Hematopoietic multipotent progenitor cell treated with erythropoietin and hydrocortisone succinate and interleukin-3 and kit ligand, for 6 days (in vitro differentiated cells): ENCODE data around the gene HSD17B7.
"Not testable (repeated sequence)": the region's sequence is repeated elsewhere in the genome, so short reads cannot be mapped to it uniquely, and the experiment has no call there.

Source experiments
- DNase-seq: peaks from one replicate; pipeline ENCODE4 v3.0.0-alpha.2; 2015

The HSD17B7 gene

DNA sequence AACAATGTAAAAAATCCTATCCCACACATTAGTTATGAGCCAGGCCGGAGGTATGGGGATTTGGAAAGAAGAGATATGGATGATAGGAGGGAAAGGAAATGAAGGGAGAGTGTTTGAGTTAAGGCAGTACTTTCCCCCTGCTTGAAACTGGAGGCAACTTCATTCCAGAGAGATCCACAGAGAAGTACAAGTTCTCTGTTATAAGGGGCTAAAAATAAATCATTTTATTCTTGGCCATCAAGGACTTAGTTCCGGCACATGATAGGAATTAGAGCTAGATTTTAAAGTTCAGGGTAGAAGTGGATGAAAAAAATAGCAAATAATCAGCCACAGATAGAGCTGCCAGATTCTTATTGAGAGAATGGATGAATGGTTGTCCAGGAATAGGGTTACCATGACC lies 27.6 kb downstream of the HSD17B7 start:
- not testable (repeated sequence) for DNase-seq

DNA sequence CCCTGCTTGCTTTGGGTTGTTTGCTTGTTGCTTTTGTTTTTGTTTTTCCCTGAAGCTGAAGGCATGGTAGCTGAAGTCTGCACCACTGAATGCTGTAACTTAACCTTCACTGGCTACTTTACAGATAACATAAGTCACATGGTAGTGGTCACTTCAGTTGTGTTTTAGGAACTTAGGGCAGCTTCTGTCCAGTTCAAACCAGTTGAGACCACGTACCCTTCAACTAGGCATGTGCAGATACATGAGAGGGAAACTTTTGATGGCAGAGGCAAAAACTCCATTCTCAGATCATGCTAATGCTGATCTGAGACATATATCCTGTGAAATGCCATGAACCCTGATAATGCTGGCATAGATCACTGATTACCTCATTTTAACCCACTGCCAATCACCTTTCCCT lies 28.2 kb downstream of the HSD17B7 start:
- DNase-seq = not testable (repeated sequence)

DNA sequence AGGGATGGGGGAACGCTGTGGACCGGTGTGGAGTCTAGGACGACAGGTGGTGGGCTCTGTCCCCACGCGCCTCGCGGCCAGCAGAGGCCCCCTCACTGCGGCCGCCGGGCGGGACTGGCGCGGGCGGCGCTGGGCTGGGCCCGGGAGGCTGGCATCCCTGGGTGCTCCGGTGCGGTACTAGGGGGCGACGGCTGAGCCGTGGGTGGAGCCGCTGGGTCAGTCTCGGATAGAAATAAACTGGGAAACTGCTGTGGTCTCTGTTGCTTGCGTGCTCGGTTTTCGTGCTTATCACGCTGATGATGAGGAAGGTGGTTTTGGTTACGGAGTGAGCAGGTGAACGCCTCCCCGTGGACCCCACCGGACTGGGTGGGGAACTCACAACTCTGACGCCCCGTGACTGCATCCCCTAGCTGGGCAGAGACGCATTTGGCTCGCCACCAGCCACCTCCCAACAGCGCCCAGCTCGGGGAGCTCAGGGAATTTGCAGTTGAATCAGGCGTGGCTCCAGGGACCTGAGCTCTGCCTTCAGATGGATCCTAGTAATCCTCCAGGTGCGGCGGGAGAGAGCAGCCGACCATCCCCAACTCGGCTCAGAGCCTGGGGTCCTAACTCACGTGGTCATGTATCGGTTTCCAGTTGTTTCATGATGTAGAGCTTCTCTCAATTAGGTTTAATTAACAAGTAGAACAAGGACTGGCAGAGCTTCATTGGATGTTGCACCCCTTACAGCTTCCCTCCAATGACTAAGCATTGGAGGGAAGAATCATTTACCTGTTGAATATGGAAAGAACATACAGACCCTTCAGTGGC lies 32.1 kb downstream of the HSD17B7 start:
- DNase-seq = no peak

DNA sequence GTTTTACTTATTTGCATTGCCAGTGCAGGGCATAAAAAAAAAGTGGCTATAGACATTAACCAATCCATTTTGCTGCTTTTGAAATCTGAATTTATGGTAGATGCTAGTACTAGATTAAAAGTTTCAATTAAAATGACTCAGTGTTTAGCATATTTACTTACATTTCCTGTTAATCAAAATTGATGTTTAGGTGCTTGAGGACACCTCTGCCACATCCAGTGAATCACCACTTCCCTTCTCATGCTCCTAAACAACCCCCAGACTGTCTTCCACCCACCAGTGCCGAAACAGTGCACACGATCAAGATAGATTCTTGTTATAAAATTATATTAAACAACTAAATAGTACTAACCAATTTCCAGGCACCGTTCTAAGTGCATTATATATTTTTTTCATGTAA lies 32.7 kb downstream of the HSD17B7 start:
- DNase-seq = no peak

DNA sequence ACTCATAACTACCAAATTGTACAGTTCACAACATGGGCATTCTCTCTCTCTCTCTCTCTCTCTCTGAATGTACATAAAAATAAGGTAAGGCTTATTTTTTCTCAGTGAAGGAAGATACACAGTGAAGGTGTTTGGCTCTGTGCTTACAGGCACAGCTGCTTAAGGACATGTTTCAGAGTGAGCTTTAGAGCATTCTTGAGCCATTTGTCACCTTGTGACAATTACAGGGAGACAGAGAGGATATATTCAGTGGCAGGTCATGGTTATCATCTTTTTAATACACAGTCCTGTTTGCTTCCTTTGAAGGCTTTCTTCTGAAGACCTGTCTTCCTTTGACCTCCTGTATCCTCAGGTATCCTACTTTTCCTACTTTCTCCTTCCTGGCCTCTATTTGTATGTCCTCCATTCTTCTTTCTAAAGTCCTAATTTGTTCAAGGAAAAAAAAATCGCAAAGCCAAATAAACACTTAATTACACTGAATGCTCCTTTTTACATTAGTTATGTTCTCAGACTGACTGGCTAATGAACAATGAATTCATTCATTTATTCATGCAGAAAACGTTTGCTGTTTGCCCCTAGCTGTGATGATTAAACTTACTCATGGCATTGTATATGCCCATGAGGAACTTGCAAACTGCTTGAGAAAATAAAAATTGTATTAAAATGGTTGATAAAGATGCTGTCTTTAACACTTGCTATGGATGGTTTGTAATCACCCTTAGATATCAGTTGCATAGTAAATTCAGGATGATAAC lies 33.4 kb downstream of the HSD17B7 start:
- DNase-seq = no peak

DNA sequence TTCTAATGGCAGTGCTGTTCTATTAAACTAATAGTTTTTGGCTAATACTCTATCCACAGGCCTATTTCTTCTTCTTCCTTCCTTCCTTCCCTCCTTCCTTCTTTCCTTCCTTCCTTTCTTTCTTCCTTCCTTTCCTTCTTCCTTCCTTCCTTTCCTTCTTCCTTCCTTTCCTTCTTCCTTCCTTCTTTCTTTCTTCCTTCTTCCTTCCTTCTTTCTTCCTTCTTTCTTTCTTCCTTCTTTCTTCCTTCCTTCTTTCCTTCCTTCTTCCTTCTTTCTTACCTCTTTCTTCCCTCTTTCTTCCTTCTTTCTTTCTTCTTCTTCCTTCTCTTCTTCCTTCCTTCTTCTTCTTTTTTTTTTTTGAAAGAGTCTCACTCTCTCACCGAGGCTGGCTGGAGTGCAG lies 38.8 kb downstream of the HSD17B7 start:
- no peak for DNase-seq

DNA sequence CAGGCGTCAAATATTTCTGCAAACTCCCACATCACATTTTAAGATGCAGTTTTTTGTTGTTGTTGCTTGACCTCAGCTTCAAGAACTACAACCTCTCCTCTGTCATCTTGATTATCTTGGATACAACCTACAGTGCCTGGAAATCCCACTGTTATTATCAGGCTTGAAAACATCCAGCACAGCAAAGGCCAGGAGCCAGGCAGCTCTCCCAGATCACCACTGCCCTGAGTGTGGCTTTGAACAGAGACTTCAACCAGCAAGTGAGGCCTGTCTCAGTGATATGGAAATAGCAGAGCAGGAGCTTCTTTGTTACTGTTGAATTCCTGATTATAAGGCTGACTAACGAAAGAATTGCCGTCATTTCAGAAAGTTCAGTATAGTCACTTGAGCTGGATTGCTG lies 42.0 kb downstream of the HSD17B7 start:
- DNase-seq = no peak

DNA sequence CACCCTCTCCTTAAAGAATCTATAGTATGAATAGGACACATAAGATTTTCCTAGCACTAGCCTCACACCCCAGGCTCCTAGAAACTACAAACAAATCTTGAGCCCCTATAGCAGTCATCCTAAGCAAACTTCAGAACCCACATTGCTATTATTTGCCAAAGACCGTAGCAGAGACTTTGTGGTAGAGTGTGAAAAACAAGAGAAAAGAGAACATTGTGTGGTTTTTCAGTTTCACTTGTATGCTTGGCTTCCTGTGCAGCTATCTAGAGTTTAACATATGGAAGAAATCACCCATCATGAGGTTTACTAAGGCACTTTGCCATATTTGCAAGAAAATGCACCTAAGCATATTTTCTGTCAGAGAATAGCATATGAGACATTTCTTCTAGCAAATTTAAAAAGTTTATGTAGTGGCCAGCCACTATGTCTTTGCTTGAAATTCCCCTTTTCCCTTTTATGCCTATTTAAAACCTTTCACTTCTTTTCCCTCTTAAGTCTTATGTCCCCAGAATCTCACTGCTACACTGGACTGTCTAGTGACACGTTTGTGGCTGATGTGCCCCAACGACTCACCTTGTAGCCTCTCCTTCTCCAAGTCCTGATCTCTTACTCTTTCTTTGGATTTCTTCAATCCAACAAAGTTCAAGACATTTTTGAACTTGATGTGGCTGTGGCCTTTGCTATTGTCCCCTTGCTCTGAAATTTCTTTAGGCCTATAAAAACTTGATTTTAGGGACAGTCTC lies 44.8 kb downstream of the HSD17B7 start:
- no peak for DNase-seq

DNA sequence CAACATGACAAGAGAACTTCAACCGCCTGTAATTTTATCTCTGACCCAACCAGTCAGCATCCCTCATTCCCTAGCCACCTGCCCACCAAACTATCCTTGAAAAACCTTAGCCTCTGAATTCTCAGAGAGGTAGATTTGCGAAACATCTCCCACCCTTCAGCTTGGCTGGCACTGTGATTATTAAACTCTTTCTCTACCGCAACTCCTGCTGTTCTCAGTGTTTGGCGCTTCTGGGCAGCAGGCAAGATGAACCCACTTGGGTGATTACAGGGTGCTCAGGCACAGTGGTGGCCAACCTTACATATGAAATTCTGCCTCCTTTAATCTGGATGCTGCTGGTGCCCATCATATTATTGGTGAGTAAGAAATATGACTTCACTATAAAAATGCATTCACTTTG lies 48.4 kb downstream of the HSD17B7 start:
- no peak for DNase-seq

GRCh38 chr1:162840250-162840839 lies 49.8 kb downstream of the HSD17B7 start:
- no peak for DNase-seq

- no peak for DNase-seq
Measured at GRCh38 chr1:162844153-162844552, 53.7 kb downstream of the HSD17B7 start.

GRCh38 chr1:162846256-162847212 lies 56.0 kb downstream of the HSD17B7 start:
- no peak for DNase-seq

- DNase-seq = peak; percentile 85
Measured at GRCh38 chr1:162847839-162848453, 57.4 kb downstream of the HSD17B7 start.

GRCh38 chr1:162849711-162850110 lies 59.2 kb downstream of the HSD17B7 start:
- DNase-seq = no peak

DNA sequence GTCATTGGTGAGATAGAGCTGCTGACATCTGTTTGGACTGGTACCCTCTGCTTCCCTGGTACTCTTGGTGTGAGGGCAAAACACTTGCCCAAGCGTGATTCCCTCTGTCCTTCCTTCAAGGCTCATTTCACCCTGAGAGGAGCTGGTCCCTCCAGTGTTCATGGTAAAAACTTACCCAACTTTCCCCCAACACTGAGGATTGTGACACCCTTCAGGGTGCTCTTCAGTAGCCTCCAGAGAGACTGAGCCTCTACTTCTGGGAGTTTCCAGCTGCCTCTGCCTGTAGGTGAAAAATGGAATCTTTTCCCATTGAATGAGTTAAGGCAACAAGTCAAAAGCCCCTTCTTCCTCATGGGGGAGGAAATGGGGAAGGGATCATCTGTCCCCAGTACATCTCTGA lies 60.8 kb downstream of the HSD17B7 start:
- no peak for DNase-seq

- peak; percentile 84 for DNase-seq
Measured at GRCh38 chr1:162854245-162854882, 63.9 kb downstream of the HSD17B7 start.

DNA sequence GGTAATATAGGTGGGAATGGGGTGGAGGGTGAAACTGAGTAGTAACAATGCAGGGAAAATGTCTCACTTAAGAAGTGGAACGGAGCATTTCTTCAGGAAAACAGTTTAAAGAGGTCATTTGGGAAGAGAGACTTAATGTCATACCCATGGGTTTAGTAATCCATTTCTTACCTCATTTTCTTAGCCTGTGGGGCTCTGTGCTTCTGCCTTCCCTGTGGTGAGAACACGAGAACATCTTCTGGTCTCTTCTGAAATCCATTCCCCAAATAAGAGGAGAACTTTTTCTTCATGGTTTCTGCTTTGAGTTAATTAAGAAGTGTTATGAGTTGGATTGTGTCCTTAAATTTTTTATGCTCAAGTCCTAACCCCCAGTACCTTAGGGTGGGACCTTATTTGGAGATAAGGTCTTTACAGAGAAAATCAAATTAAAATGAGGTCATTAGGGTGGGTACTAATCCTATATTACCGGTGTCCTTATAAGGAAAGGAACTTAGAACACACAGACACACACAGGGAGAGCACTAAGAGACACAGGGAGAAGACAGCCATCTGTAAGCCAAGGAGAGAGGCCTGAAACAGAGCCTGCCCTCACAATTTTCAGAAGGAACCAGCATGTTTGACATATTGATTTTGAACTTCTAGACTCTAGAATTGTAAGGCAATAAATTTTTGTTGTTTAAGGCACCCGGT lies 65.1 kb downstream of the HSD17B7 start:
- no peak for DNase-seq

DNA sequence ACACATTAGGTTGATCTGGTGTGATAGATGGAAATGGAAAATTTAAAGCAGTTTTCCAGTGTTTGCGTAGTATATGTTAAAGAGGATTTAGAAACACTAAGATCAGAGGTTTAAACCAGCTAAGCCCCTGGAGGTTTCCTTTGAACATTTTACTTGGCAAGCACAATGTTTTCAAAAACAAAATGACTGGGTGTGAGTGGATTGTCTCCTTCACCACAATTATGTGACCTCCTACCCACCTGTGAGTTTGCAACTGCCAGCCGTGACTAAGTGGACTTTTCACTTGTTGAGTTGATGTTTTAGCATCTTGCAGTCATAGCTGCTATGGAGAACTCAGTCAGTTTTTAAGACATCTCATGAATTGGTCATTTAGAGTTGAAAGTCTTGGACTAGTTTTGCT lies 65.8 kb downstream of the HSD17B7 start:
- DNase-seq = no peak

GRCh38 chr1:162857850-162858249 lies 67.3 kb downstream of the HSD17B7 start:
- no peak for DNase-seq

DNA sequence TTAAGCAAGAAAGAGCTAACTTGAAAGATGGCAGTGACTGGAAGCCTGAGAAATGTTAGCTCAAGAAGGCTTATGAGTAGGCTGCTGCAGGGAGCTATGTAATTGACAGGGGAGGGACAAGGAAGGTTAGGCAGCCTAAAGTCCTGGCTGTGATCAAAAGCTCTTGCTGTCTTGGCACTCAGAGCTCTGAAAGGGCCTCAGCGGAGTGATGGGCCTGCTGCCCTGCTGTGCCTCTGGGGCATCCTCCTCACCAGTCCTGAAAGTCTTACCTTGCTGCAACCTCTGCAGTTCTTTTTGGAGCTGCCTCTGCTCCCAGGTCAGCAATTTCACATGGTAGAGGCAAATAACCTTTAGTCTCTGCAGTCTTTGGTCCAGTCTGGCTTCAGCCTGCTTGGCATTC lies 68.7 kb downstream of the HSD17B7 start:
- no peak for DNase-seq
